Uterus (tissue), 4 donors: Measurements from ENCODE around the gene SHISA5. TPM values are rescaled to one million over a fixed set of nuclear protein-coding genes. Genes with fewer than 3 reads are reported as not detected.

Source experiments
- DNase-seq, 2 donors: peaks; one replicate each; pipeline ENCODE4 v3.0.0-alpha.2; 2019 to 2020
- H3K27ac ChIP-seq, 2 donors: fragments of 200-600 bp; sonication (generic); 1 replicate in 1 of 2; 2 replicates in 1 of 2; pipeline ENCODE4 v1.5.1; 2016 to 2018
- H3K27me3 ChIP-seq, 2 donors: fragments of 200-600 bp; sonication (generic); one replicate each; pipeline ENCODE4 v1.5.1; 2018 to 2019; ENCODE audit warnings: control low read depth in 1 of 2
- H3K36me3 ChIP-seq, 2 donors: fragments of 200-600 bp; sonication (generic); one replicate each; pipeline ENCODE4 v1.5.1; 2019; ENCODE audit warnings: control low read depth in 1 of 2
- H3K4me1 ChIP-seq, 2 donors: fragments of 200-600 bp; sonication (generic); one replicate each; pipeline ENCODE4 v1.5.1; 2018 to 2019; ENCODE audit warnings: control low read depth in 1 of 2
- H3K4me3 ChIP-seq, 2 donors: fragments of 200-600 bp; sonication (generic); 1 replicate in 1 of 2; 2 replicates in 1 of 2; pipeline ENCODE4 v1.5.1; 2018 to 2019; ENCODE audit warnings: mild to moderate bottlenecking in 1 of 2
- H3K9me3 ChIP-seq, 2 donors: fragments of 200-600 bp; sonication (generic); one replicate each; pipeline ENCODE4 v1.5.1; 2019; ENCODE audit warnings: control low read depth in 1 of 2
- CTCF ChIP-seq, 4 experiments: fragments of 200-600 bp in 2 of 4; fragments of 450-650 bp in 2 of 4; sonication (generic) in 2 of 4; IDR thresholded peaks; one replicate each; pipeline ENCODE4 v1.5.1; 2016 to 2019; ENCODE audit warnings: antibody characterized with exemption in 4 of 4, mild to moderate bottlenecking in 2 of 4, moderate library complexity in 1 of 4
- POLR2A ChIP-seq, 2 donors: fragments of 450-650 bp; IDR thresholded peaks; one replicate each; pipeline ENCODE4 v1.6.1; 2016; ENCODE audit warnings: antibody characterized with exemption in 2 of 2, mild to moderate bottlenecking in 1 of 2, moderate library complexity in 1 of 2
- intact Hi-C: fragments of 100-400 bp; cut with DNase I; formaldehyde crosslinking; loops from one replicate; pipeline ENCODE4 v1.15.1; 2023; ENCODE audit warnings: low total_unique reads
- total RNA-seq, 4 donors: library from RNA; depleted of rRNA in 3 of 4; stranded (reverse); fragments of >200 nt in 3 of 4; gene quantifications; one replicate each; pipeline versions ENCODE4 v1.1.0 to v1.2.4, GENCODE V29; 2014 to 2023
- donor health status: DM: yes; HTN: yes; CAD: no.

Gene SHISA5
- total RNA-seq, 4 donors from 2014 or later = 52.4 to 210 (median 72.8) TPM

GRCh38 chr3:48548126-48548525 is 44.2 kb upstream of the SHISA5 start:
- Histone ChIP-seq H3K4me3 (no peak overlapping the region), H3K4me1 (no peaks in the 10 kb centered on the region), H3K36me3 (no peaks in the 10 kb centered on the region), H3K27ac (no peak overlapping the region), H3K27me3 (no peaks in the 10 kb centered on the region), H3K9me3 (no peaks in the 10 kb centered on the region)
- intact Hi-C loops = loop anchor here (5.0 kb wide), 1 partner anchor 81 kb away; a partner anchor contains a TSS
- TF ChIP-seq POLR2A (IDR thresholded peaks at IDR 0.05) (no peak), CTCF (IDR thresholded peaks at IDR 0.05) (no peak)
- DNase-seq = peak in 1 of 2 donors; percentile 14

- no peak overlapping the region for H3K4me3 ChIP-seq
- peak in 1 of 2 donors; percentile 15 for DNase-seq
- no peak overlapping the region for H3K27ac ChIP-seq
- H3K36me3 ChIP-seq = no peaks in the 10 kb centered on the region
- intact Hi-C loops = loop anchor here (5.0 kb wide), 1 partner anchor 79 kb away; a partner anchor contains a TSS
- no peaks in the 10 kb centered on the region for H3K27me3 ChIP-seq
- H3K4me1 ChIP-seq = no peaks in the 10 kb centered on the region
- no peaks in the 10 kb centered on the region for H3K9me3 ChIP-seq
- TF ChIP-seq CTCF (IDR thresholded peaks at IDR 0.05) = no peak
- TF ChIP-seq POLR2A (IDR thresholded peaks at IDR 0.05) = no peak
These were observed 42.3 kb upstream of the SHISA5 start for GRCh38 chr3:48546203-48546829.

GRCh38 chr3:48544141-48544540 is 40.2 kb upstream of the SHISA5 start:
- intact Hi-C loops = no loop called here
- Histone ChIP-seq H3K9me3 (no peaks in the 10 kb centered on the region), H3K4me3 (no peak overlapping the region), H3K4me1 (no peaks in the 10 kb centered on the region), H3K27me3 (no peaks in the 10 kb centered on the region), H3K36me3 (no peaks in the 10 kb centered on the region), H3K27ac (no peak overlapping the region)
- DNase-seq = no peak
- no peak for TF ChIP-seq CTCF (IDR thresholded peaks at IDR 0.05)
- no peak for TF ChIP-seq POLR2A (IDR thresholded peaks at IDR 0.05)

DNA sequence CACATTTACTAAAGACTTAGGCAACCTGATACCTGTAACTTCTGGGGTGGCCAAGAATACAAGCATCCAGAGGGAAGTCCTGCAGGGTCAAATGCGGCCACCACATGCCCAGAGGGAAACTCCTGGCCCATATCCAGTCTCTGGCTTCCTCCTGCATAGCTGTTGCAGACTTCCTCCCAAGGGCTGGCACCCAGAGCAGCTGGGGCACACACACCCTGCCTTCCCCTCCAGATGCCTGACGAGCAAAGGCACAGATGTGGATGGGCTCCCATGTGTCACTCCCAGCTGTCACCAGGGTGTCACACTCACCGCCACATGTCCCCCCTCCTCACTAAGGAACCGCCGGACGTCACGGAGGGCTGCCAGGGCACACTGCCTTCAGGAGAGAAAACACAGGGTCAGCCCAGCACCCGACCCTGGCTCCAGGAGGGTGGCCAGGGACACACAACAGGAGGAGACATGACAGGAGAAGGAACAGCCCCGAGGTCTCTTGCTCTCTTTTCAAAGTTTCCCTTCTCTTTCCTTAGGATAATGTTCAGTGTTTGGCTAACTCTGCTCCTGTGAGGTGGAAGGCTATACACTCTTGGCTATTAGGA is 39.4 kb upstream of the SHISA5 start:
- Histone ChIP-seq H3K36me3 (no peaks in the 10 kb centered on the region), H3K4me3 (no peak overlapping the region), H3K4me1 (no peaks in the 10 kb centered on the region), H3K27me3 (no peaks in the 10 kb centered on the region), H3K9me3 (no peaks in the 10 kb centered on the region), H3K27ac (no peak overlapping the region)
- intact Hi-C loops = no loop called here
- TF ChIP-seq POLR2A (IDR thresholded peaks at IDR 0.05) = no peak
- no peak for TF ChIP-seq CTCF (IDR thresholded peaks at IDR 0.05)
- DNase-seq = peak in 1 of 2 donors; percentile 14

GRCh38 chr3:48538451-48538850 is 34.5 kb upstream of the SHISA5 start:
- Histone ChIP-seq H3K27me3 (no peaks in the 10 kb centered on the region), H3K9me3 (no peaks in the 10 kb centered on the region), H3K4me3 (no peak overlapping the region), H3K36me3 (no peaks in the 10 kb centered on the region), H3K27ac (no peak overlapping the region), H3K4me1 (no peaks in the 10 kb centered on the region)
- TF ChIP-seq CTCF (IDR thresholded peaks at IDR 0.05) (no peak), POLR2A (IDR thresholded peaks at IDR 0.05) (no peak)
- intact Hi-C loops = no loop called here
- DNase-seq = no peak
